A549 (cell line): ENCODE measurements around the gene PLEKHG4B. TPM values are rescaled to one million over a fixed set of nuclear protein-coding genes. Genes with fewer than 3 reads are reported as not detected.
A peak's percentile ranks its signal among the peaks of the same experiment; 100 is the strongest.

Source experiments
- ATAC-seq, 2 experiments: fragments of 200-7000 bp in 1 of 2; fragments of >200 bp in 1 of 2; cut with Nextera tagmentation in 1 of 2; cut with Tn5 transposase in 1 of 2; 3 replicates each; pipeline versions ENCODE4 v1.8.0 to v1.9.1; 2018 to 2020; ENCODE audit warnings: mild to moderate bottlenecking in 1 of 2, moderate library complexity in 1 of 2
- CTCF ChIA-PET: fragments of 300-600 bp; sonication (Branson Sonifier 250); formaldehyde crosslinking; extraction: SDS; loops from one replicate; lab custom pipeline; 2021; ENCODE audit warnings: antibody characterized with exemption, inconsistent platforms; lab: Yijun Ruan, JAX
- POLR2A ChIA-PET: fragments of 350-600 bp; formaldehyde crosslinking; extraction: SDS; loops from one replicate; lab custom pipeline; 2021; ENCODE audit warnings: antibody characterized with exemption, inconsistent platforms; lab: Yijun Ruan, JAX
- DNase-seq, 2 experiments: peaks; one replicate each; pipeline versions ENCODE4 v3.0.0 to v3.0.0-alpha.2; 2011 to 2016; ENCODE audit warnings: low read depth in 1 of 2, low spot score in 1 of 2
- FAIRE-seq: peaks from 2 replicates; lab custom pipeline; 2011; peaks lifted over from hg19 to GRCh38; lab: Jason Lieb, UNC
- H3K27ac ChIP-seq, 2 experiments: fragments of >200 bp; sonication (Bioruptor Twin); formaldehyde crosslinking; 3 replicates each; pipeline ENCODE4 v1.5.1; 2016 to 2017
- H3K4me1 ChIP-seq: fragments of >200 bp; sonication (Bioruptor Twin); formaldehyde crosslinking; 3 replicates; pipeline ENCODE4 v1.6.1; 2016
- H3K4me2 ChIP-seq: fragments of >200 bp; sonication (Bioruptor Twin); formaldehyde crosslinking; 3 replicates; pipeline ENCODE4 v1.6.1; 2016
- H3K4me3 ChIP-seq: fragments of >200 bp; sonication (Bioruptor Twin); formaldehyde crosslinking; 3 replicates; pipeline ENCODE4 v1.5.1; 2016
- H3K9me3 ChIP-seq: fragments of >200 bp; sonication (Bioruptor Twin); formaldehyde crosslinking; 3 replicates; pipeline ENCODE4 v1.6.1; 2016
- CBX2 ChIP-seq: fragments of 200-600 bp; sonication (generic); IDR thresholded peaks from 2 replicates; pipeline ENCODE4 v1.6.1; 2016; ENCODE audit warnings: low read depth, mild to moderate bottlenecking, borderline replicate concordance
- CEBPB ChIP-seq, 2 experiments: fragments of >200 bp in 1 of 2; sonication (Bioruptor Twin) in 1 of 2; formaldehyde crosslinking in 1 of 2; IDR thresholded peaks; 2 replicates each; pipeline ENCODE4 v1.6.1; 2012 to 2016
- CHD4 ChIP-seq: fragments of 200-600 bp; sonication (generic); IDR thresholded peaks from 2 replicates; pipeline ENCODE4 v1.6.1; 2016; ENCODE audit warnings: antibody characterized with exemption, mild to moderate bottlenecking, borderline replicate concordance
- EHF ChIP-seq: fragments of 250-450 bp; sonication (Bioruptor Pico); IDR thresholded peaks from 2 replicates; pipeline ENCODE4 v1.5.0; 2020; ENCODE audit warnings: mild to moderate bottlenecking
- EP300 ChIP-seq, 2 experiments: fragments of >200 bp; sonication (Bioruptor Twin); formaldehyde crosslinking; IDR thresholded peaks; 2 replicates in 1 of 2; 3 replicates in 1 of 2; pipeline ENCODE4 v1.6.1; 2016 to 2017
- ESRRA ChIP-seq: fragments of 150-350 bp; IDR thresholded peaks from 2 replicates; pipeline ENCODE4 v1.6.1; 2014; ENCODE audit warnings: mild to moderate bottlenecking, low read length, borderline replicate concordance
- FOSL2 ChIP-seq, 2 experiments: fragments of 450-650 bp in 1 of 2; fragments of >200 bp in 1 of 2; sonication (Bioruptor Twin) in 1 of 2; formaldehyde crosslinking; IDR thresholded peaks; 2 replicates each; pipeline versions ENCODE4 v1.5.0 to v1.6.1; 2016 to 2020; ENCODE audit warnings: mild to moderate bottlenecking in 1 of 2, moderate library complexity in 1 of 2
- HOXA7 ChIP-seq: fragments of 250-450 bp; sonication (Bioruptor Pico); IDR thresholded peaks from 2 replicates; pipeline ENCODE4 v1.5.0; 2020; ENCODE audit warnings: mild to moderate bottlenecking, moderate library complexity
- HOXB5 ChIP-seq: fragments of 250-450 bp; sonication (Bioruptor Pico); IDR thresholded peaks from 2 replicates; pipeline ENCODE4 v1.5.0; 2020; ENCODE audit warnings: mild to moderate bottlenecking, moderate library complexity
- JUN ChIP-seq, 2 experiments: fragments of >200 bp; sonication (Bioruptor Twin); formaldehyde crosslinking; IDR thresholded peaks; 2 replicates in 1 of 2; 3 replicates in 1 of 2; pipeline ENCODE4 v1.6.1; 2016 to 2017
- JUNB ChIP-seq: fragments of >200 bp; sonication (Bioruptor Twin); formaldehyde crosslinking; IDR thresholded peaks from 2 replicates; pipeline ENCODE4 v1.6.1; 2016
- MAFK ChIP-seq: fragments of 450-650 bp; IDR thresholded peaks from 2 replicates; pipeline ENCODE4 v1.6.1; 2014; ENCODE audit not compliant: partially characterized antibody
- MAZ ChIP-seq: fragments of 150-350 bp; IDR thresholded peaks from 2 replicates; pipeline ENCODE4 v1.6.1; 2014; ENCODE audit warnings: antibody characterized with exemption, low read depth, low read length, borderline replicate concordance
- PHF8 ChIP-seq: fragments of 200-600 bp; sonication (generic); IDR thresholded peaks from 2 replicates; pipeline ENCODE4 v1.6.1; 2016; ENCODE audit warnings: low read depth, mild to moderate bottlenecking, antibody characterized with exemption, moderate library complexity, borderline replicate concordance
- POLR2A ChIP-seq: IDR thresholded peaks from 2 replicates; pipeline ENCODE4 v1.6.1; 2012; ENCODE audit warnings: mild to moderate bottlenecking, low read length
- RFX5 ChIP-seq: fragments of 450-650 bp; IDR thresholded peaks from 2 replicates; pipeline ENCODE4 v1.7.1; 2014; ENCODE audit warnings: antibody characterized with exemption, mild to moderate bottlenecking, moderate library complexity
- SREBF2 ChIP-seq: fragments of 450-650 bp; IDR thresholded peaks from 2 replicates; pipeline ENCODE4 v1.6.1; 2014; ENCODE audit warnings: mild to moderate bottlenecking, moderate library complexity
- ZNF302 ChIP-seq: fragments of 250-450 bp; sonication (Bioruptor Pico); IDR thresholded peaks from 2 replicates; pipeline ENCODE4 v1.9.0; 2021; ENCODE audit warnings: inconsistent platforms, mild to moderate bottlenecking, moderate library complexity
- ZSCAN20 ChIP-seq: fragments of 250-450 bp; sonication (Bioruptor Pico); IDR thresholded peaks from 2 replicates; pipeline ENCODE4 v1.8.0; 2022; ENCODE audit warnings: mild to moderate bottlenecking, moderate library complexity
- WGBS: methylation state at CpG from one replicate; pipeline ENCODE4 v1.1.6; 2017; ENCODE audit errors: missing lambda C conversion rate; 5-methylcytosine and 5-hydroxymethylcytosine counted together
- polyA plus RNA-seq, 4 experiments: library from polyadenylated mRNA; depleted of rRNA in 3 of 4; stranded (reverse); fragments of >200 nt; fragmentation: RNase III in 1 of 4; extraction: RNeasy Plus Mini Kit Qiagen cat#74134 plus additional on column Dnase treatment in 1 of 4; gene quantifications; 2 replicates in 3 of 4; 3 replicates in 1 of 4; pipeline ENCODE4 v1.2.3, GENCODE V29; 2011 to 2017
- TF ChIP-seq, protein P1 (sequence below): fragments of 250-450 bp; sonication (Bioruptor Pico); IDR thresholded peaks from 2 replicates; pipeline ENCODE4 v1.5.0; 2020; ENCODE audit warnings: low read depth, mild to moderate bottlenecking, moderate library complexity
- TF ChIP-seq, protein P2 (sequence below): fragments of 250-450 bp; sonication (Bioruptor Pico); IDR thresholded peaks from 2 replicates; pipeline ENCODE4 v1.5.0; 2021; ENCODE audit warnings: mild to moderate bottlenecking, moderate library complexity, borderline replicate concordance
- TF ChIP-seq, protein P3 (sequence below): IDR thresholded peaks from 2 replicates; pipeline ENCODE4 v1.6.1; 2012
- TF ChIP-seq, protein P4 (sequence below): fragments of >200 bp; sonication (Bioruptor Twin); formaldehyde crosslinking; IDR thresholded peaks from 3 replicates; pipeline ENCODE4 v1.6.1; 2016

Gene PLEKHG4B
- polyA plus RNA-seq, 2 of the 4 experiments (the other 2 are of a cell fraction): 0.57 to 0.59 TPM

DNA sequence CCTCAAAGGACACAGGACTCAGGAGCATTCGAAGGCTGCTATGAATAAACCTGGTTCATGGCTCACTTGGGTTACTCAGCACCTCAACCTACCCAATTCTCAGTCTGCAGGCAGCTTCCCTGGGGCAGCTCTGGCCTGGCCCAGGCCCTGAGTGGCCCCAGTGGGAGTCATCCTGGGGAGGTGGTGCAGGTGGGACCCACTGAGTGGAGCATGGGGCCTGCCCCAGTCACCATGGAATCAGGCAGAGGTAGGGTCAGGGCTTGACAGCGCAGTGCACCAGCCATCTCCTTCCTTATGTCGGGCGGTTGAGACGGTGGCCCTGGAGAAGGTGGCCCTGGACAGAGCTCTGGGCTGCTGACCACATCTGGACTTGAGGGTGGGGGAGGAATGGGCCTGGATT, 19.2 kb downstream of the PLEKHG4B start:
- ChIA-PET POLR2A (no interaction called here), CTCF (no interaction called here)
- Histone ChIP-seq H3K4me1 (no peaks in the 10 kb centered on the region), H3K4me2 (no peak overlapping the region), H3K27ac (no peak overlapping the region), H3K4me3 (no peak overlapping the region), H3K9me3 (no peaks in the 10 kb centered on the region)
- no peak for TF ChIP-seq ZSCAN20 (CRISPR knock-in tag)
- DNase-seq (no peak), ATAC-seq (no peak; a peak in 1 of 6 replicates), FAIRE-seq (no peak)
- WGBS: 96% methylated on average over 3 of the region's 5 CpGs

DNA sequence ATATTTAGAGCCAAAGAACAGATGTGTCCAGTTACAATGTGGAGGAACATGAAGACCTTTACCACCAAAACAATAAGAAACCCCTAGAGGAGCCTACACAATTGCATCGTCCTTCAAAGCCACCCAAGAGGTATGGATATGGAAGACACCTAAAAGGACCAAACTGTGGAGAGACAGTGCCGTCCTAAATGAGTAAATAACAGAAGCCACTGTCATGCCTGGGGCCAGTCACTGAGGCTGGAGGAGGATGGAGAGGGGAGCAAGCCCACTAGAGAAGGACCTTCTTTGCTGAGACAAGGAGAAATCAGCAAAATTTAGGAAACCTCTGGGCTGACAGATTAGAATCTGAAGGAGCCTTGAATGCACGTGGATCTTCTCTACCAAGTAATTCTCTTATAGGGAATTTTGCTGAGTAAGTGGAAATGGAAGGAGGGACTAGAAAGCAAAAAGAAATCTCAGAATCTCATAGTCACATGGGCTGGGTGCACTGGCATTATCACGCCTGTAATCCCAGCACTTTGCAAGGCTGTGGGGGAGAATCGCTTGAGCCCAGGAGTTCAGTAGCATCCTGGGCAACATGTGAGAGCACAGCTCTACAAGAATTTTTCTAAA, 27.6 kb downstream of the PLEKHG4B start:
- ATAC-seq (no peak), FAIRE-seq (no peak), DNase-seq (no peak)
- H3K4me2 ChIP-seq: no peak overlapping the region
- CTCF ChIA-PET: interaction anchor here (0.7 kb wide), 1 partner anchor 25 kb away, joined by 3 read pairs; no protein-coding TSS in a partner anchor
- no peak overlapping the region for H3K27ac ChIP-seq
- no peak overlapping the region for H3K4me3 ChIP-seq
- POLR2A ChIA-PET: no interaction called here
- 30% methylated on average over 5 of the region's 5 CpGs for WGBS
- TF ChIP-seq CBX2 (no peak), MAFK (peak; percentile 90)
- H3K9me3 ChIP-seq: peaks cover 9% of the 10 kb centered on the region
- no peaks in the 10 kb centered on the region for H3K4me1 ChIP-seq

DNA sequence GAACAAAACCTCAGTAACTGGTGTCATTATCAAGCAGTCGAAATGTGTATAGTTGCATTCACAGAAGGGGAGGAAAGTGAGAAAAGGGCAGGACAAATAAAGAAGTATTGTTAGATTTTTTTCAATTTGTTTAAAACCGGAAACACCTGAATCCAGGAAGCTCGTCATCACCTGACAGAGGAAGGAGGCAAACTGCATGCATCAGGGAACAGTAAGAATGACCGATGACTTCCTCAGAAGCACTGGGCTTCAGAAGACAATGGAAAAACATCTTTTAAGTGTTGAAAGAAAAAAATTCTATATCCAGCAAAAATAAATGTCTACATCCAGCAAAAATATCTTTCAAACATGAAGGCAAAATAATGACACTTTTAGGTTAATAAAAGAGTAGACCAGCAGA, 29.5 kb downstream of the PLEKHG4B start:
- ChIA-PET CTCF (no interaction called here), POLR2A (no interaction called here)
- Histone ChIP-seq H3K27ac (no peak overlapping the region), H3K9me3 (peaks cover 19% of the 10 kb centered on the region), H3K4me1 (no peaks in the 10 kb centered on the region), H3K4me3 (no peak overlapping the region), H3K4me2 (no peak overlapping the region)
- DNase-seq: peak in 1 of 2 experiments; percentile 19
- ATAC-seq: no peak
- WGBS: 37% methylated on average over 4 of the region's 4 CpGs
- no peak for TF ChIP-seq MAZ
- TF ChIP-seq PHF8: no peak
- TF ChIP-seq CHD4: no peak
- TF ChIP-seq, protein P1, sequence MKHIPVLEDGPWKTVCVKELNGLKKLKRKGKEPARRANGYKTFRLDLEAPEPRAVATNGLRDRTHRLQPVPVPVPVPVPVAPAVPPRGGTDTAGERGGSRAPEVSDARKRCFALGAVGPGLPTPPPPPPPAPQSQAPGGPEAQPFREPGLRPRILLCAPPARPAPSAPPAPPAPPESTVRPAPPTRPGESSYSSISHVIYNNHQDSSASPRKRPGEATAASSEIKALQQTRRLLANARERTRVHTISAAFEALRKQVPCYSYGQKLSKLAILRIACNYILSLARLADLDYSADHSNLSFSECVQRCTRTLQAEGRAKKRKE (CRISPR knock-in tag): no peak
- TF ChIP-seq SREBF2: no peak
- no peak for TF ChIP-seq EHF (CRISPR knock-in tag)
- TF ChIP-seq HOXA7 (CRISPR knock-in tag): no peak
- no peak for TF ChIP-seq ZNF302 (CRISPR knock-in tag)
- no peak for TF ChIP-seq FOSL2 (IDR thresholded peaks at IDR 0.05)
- no peak for TF ChIP-seq FOSL2 (CRISPR knock-in tag; IDR thresholded peaks at IDR 0.05)
- no peak for TF ChIP-seq HOXB5 (CRISPR knock-in tag)
- no peak for TF ChIP-seq POLR2A
- no peak for TF ChIP-seq ESRRA
- TF ChIP-seq CBX2: no peak
- no peak for TF ChIP-seq JUN (IDR thresholded peaks at IDR 0.05)
- no peak for FAIRE-seq

DNA sequence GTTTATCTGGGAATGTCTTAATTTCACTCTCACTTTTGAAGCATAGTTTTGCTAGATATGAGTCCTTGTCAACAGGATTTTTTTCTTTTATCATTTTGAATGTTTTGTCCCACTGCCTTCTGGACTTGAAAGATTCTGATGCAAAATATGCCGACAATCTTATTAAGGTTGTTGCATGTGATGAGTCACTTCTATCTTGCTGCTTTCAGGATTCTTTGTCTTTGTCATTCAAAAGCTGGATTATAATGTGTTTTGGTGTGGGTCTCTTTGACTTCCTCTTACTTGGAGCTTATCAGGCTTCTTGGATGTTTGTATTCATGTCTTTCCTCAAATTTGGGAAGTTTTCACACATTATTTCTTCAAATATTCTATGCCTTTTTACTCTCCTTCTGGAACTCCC, 33.8 kb downstream of the PLEKHG4B start:
- Histone ChIP-seq H3K4me1 (no peaks in the 10 kb centered on the region), H3K4me2 (no peak overlapping the region), H3K27ac (no peak overlapping the region), H3K4me3 (no peak overlapping the region), H3K9me3 (peaks cover 22% of the 10 kb centered on the region)
- FAIRE-seq: no peak
- DNase-seq: no peak
- ATAC-seq: no peak
- CTCF ChIA-PET: interaction anchor here (1.2 kb wide), 1 partner anchor 63 kb away, joined by 3 read pairs; no protein-coding TSS in a partner anchor
- 87% methylated on average over 1 of the region's 1 CpG for WGBS
- TF ChIP-seq CBX2 (no peak), RFX5 (no peak)
- POLR2A ChIA-PET: no interaction called here

DNA sequence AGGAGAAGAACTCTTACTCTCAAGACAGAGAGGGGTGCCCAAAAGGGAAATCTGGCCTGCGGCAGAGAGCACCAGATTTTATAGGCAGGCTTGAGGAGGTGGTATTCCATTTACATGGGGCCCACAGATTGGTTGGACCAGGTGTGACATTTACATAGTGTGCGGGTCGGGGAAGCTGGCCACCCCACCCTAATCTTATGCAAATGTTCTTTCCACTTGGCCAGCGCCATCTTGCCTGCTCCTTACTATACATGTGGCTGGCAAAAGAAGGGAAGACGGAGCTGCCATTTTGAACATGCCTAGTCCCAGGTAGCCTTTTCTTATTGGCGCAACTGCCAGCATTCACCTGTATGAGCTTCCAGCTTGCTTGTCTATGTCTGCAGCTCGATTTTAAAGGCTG, 34.8 kb downstream of the PLEKHG4B start:
- CTCF ChIA-PET: no interaction called here
- Histone ChIP-seq H3K4me2 (no peak overlapping the region), H3K4me1 (no peaks in the 10 kb centered on the region), H3K4me3 (no peak overlapping the region), H3K9me3 (peaks cover 14% of the 10 kb centered on the region; the same call in 2 of the 3 replicates), H3K27ac (no peak overlapping the region)
- FAIRE-seq (no peak), ATAC-seq (no peak), DNase-seq (no peak)
- POLR2A ChIA-PET: no interaction called here
- WGBS: 54% methylated on average over 7 of the region's 7 CpGs
- TF ChIP-seq ZSCAN20 (CRISPR knock-in tag): no peak
- no peak for TF ChIP-seq CBX2
- TF ChIP-seq, protein P2, sequence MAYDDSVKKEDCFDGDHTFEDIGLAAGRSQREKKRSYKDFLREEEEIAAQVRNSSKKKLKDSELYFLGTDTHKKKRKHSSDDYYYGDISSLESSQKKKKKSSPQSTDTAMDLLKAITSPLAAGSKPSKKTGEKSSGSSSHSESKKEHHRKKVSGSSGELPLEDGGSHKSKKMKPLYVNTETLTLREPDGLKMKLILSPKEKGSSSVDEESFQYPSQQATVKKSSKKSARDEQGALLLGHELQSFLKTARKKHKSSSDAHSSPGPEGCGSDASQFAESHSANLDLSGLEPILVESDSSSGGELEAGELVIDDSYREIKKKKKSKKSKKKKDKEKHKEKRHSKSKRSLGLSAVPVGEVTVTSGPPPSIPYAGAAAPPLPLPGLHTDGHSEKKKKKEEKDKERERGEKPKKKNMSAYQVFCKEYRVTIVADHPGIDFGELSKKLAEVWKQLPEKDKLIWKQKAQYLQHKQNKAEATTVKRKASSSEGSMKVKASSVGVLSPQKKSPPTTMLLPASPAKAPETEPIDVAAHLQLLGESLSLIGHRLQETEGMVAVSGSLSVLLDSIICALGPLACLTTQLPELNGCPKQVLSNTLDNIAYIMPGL (CRISPR knock-in tag): no peak
- TF ChIP-seq, protein P3, sequence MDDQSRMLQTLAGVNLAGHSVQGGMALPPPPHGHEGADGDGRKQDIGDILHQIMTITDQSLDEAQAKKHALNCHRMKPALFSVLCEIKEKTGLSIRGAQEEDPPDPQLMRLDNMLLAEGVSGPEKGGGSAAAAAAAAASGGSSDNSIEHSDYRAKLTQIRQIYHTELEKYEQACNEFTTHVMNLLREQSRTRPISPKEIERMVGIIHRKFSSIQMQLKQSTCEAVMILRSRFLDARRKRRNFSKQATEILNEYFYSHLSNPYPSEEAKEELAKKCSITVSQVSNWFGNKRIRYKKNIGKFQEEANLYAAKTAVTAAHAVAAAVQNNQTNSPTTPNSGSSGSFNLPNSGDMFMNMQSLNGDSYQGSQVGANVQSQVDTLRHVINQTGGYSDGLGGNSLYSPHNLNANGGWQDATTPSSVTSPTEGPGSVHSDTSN: no peak
- no peak for TF ChIP-seq CEBPB (IDR thresholded peaks at IDR 0.05)
- TF ChIP-seq, protein P4, sequence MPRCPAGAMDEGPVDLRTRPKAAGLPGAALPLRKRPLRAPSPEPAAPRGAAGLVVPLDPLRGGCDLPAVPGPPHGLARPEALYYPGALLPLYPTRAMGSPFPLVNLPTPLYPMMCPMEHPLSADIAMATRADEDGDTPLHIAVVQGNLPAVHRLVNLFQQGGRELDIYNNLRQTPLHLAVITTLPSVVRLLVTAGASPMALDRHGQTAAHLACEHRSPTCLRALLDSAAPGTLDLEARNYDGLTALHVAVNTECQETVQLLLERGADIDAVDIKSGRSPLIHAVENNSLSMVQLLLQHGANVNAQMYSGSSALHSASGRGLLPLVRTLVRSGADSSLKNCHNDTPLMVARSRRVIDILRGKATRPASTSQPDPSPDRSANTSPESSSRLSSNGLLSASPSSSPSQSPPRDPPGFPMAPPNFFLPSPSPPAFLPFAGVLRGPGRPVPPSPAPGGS: no peak
- TF ChIP-seq ZNF302 (CRISPR knock-in tag): no peak
- TF ChIP-seq HOXB5 (CRISPR knock-in tag): no peak
- no peak for TF ChIP-seq EP300 (IDR thresholded peaks at IDR 0.05)
- no peak for TF ChIP-seq JUNB
